ENCODE measurements around the gene DGKH. TPM values are rescaled to one million over a fixed set of nuclear protein-coding genes. Genes with fewer than 3 reads are reported as not detected.

Gene DGKH
- total RNA-seq, 1 experiment from 2014 or later, result 22.8 TPM

DNA sequence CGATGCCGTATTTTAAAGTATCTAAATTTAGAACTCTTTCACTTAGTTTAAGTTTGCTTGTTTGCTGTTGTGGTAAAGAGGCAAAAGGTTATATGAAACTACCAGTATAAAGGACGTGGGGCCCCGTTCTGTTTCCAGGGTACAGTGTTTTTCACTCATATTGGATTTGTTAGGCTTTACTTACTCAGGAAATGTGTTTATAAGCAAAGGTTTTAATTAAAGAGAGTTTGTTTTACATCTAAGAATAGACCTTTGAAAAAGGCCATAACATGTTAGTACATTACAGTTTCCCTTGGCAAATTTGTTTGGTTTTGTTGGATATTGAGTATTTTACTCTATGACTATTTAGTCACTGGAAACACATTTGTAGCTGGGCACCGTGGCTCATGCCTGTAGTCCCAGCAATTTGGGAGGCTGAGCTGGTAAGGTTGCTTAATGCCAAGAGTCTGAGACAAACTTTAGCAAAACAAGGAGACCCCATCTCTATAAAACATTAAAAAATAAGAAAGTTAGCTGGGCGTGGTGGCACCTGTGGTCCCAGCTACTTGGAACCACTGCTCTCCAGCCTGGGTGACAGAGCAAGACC, 7.1 kb downstream of the DGKH start:
- in situ Hi-C loops (cut with HindIII; ENCODE audit: low pct_unique_long_range_greater_than_20kb, low sequenced_read_pairs), result no loop called here
- Histone ChIP-seq H3K27ac (ENCODE audit: low read length) (no peak overlapping the region), H3K4me3 (ENCODE audit: low read depth in 2 of 2, low read length in 2 of 2) (no peak overlapping the region), H3K36me3 (ENCODE audit: control insufficient read depth, insufficient read depth, low read length) (no peaks in the 10 kb centered on the region; the same call in 1 of the 2 replicates), H3K9me3 (ENCODE audit: control insufficient read depth, insufficient read depth, low read depth, low read length) (no peaks in the 10 kb centered on the region), H3K27me3 (ENCODE audit: control insufficient read depth, insufficient read depth, low read length) (no peaks in the 10 kb centered on the region), H3K4me1 (ENCODE audit: control insufficient read depth, insufficient read depth, low read length) (peaks cover 3% of the 10 kb centered on the region; the same call in 1 of the 2 replicates)
- BruUV-seq (replicated peaks), result no TSS peak
- no peak for DNase-seq (ENCODE audit: low read depth, low spot score)
- CTCF ChIA-PET, result no interaction called here
- TF ChIP-seq, protein P1, sequence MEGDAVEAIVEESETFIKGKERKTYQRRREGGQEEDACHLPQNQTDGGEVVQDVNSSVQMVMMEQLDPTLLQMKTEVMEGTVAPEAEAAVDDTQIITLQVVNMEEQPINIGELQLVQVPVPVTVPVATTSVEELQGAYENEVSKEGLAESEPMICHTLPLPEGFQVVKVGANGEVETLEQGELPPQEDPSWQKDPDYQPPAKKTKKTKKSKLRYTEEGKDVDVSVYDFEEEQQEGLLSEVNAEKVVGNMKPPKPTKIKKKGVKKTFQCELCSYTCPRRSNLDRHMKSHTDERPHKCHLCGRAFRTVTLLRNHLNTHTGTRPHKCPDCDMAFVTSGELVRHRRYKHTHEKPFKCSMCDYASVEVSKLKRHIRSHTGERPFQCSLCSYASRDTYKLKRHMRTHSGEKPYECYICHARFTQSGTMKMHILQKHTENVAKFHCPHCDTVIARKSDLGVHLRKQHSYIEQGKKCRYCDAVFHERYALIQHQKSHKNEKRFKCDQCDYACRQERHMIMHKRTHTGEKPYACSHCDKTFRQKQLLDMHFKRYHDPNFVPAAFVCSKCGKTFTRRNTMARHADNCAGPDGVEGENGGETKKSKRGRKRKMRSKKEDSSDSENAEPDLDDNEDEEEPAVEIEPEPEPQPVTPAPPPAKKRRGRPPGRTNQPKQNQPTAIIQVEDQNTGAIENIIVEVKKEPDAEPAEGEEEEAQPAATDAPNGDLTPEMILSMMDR (IDR thresholded peaks at IDR 0.05), result no peak
- TF ChIP-seq SIN3A (IDR thresholded peaks at IDR 0.05; ENCODE audit: borderline replicate concordance, insufficient read depth, low read depth, low read length) (no peak), POLR2AphosphoS5 (IDR thresholded peaks at IDR 0.05; ENCODE audit: low read depth, low read length) (no peak), TCF7L2 (IDR thresholded peaks at IDR 0.05; ENCODE audit: low read depth, low read length) (no peak)
- TF ChIP-seq, protein P2, sequence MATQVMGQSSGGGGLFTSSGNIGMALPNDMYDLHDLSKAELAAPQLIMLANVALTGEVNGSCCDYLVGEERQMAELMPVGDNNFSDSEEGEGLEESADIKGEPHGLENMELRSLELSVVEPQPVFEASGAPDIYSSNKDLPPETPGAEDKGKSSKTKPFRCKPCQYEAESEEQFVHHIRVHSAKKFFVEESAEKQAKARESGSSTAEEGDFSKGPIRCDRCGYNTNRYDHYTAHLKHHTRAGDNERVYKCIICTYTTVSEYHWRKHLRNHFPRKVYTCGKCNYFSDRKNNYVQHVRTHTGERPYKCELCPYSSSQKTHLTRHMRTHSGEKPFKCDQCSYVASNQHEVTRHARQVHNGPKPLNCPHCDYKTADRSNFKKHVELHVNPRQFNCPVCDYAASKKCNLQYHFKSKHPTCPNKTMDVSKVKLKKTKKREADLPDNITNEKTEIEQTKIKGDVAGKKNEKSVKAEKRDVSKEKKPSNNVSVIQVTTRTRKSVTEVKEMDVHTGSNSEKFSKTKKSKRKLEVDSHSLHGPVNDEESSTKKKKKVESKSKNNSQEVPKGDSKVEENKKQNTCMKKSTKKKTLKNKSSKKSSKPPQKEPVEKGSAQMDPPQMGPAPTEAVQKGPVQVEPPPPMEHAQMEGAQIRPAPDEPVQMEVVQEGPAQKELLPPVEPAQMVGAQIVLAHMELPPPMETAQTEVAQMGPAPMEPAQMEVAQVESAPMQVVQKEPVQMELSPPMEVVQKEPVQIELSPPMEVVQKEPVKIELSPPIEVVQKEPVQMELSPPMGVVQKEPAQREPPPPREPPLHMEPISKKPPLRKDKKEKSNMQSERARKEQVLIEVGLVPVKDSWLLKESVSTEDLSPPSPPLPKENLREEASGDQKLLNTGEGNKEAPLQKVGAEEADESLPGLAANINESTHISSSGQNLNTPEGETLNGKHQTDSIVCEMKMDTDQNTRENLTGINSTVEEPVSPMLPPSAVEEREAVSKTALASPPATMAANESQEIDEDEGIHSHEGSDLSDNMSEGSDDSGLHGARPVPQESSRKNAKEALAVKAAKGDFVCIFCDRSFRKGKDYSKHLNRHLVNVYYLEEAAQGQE (IDR thresholded peaks at IDR 0.05; ENCODE audit: insufficient read depth in 1 of 2, low read depth in 2 of 2, low read length in 1 of 2), result no peak
- POLR2A ChIA-PET, result no interaction called here
- intact Hi-C loops (cut with micrococcal nuclease; ENCODE audit: unreplicated experiment), result loop anchor here (10.0 kb wide), 1 partner anchor 59 kb away; no protein-coding TSS in a partner anchor
- ATAC-seq, result no peak

DNA sequence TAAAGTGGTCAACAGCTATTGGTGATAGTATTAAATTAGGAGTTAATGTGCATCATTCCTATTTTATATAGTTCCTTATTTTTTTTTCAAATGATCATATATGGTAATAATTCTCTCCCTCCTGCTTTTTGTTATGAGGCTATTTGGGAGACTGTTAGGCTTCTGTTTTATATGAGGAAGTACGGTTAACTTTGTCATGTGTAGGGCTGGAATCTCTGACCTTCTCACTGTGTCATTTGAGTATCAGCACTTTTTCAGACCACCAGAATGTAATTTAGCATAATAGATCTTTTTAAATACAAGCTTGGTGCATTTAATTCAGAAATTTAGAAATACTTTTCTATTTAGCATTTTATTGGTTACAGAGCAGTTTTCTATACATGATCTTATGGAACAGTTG, 7.7 kb downstream of the DGKH start:
- no peak for ATAC-seq
- POLR2A ChIA-PET, result no interaction called here
- CTCF ChIA-PET, result no interaction called here

More for the DNA sequence above, 7.7 kb downstream of the DGKH start:
- intact Hi-C loops (cut with micrococcal nuclease; ENCODE audit: unreplicated experiment) (loop anchor here (10.0 kb wide), 1 partner anchor 59 kb away; no protein-coding TSS in a partner anchor), in situ Hi-C loops (cut with HindIII; ENCODE audit: low pct_unique_long_range_greater_than_20kb, low sequenced_read_pairs) (no loop called here)
- H3K4me1 ChIP-seq (ENCODE audit: control insufficient read depth, insufficient read depth, low read length), result no peaks in the 10 kb centered on the region; the same call in 1 of the 2 replicates
- no TSS peak for BruUV-seq (replicated peaks)
- H3K4me3 ChIP-seq (ENCODE audit: low read depth in 2 of 2, low read length in 2 of 2), result no peak overlapping the region
- no peaks in the 10 kb centered on the region for H3K9me3 ChIP-seq (ENCODE audit: control insufficient read depth, insufficient read depth, low read depth, low read length)
- DNase-seq (ENCODE audit: low read depth, low spot score), result no peak
- TF ChIP-seq TCF7L2 (IDR thresholded peaks at IDR 0.05; ENCODE audit: low read depth, low read length) (no peak), POLR2AphosphoS5 (IDR thresholded peaks at IDR 0.05; ENCODE audit: low read depth, low read length) (no peak), SIN3A (IDR thresholded peaks at IDR 0.05; ENCODE audit: borderline replicate concordance, insufficient read depth, low read depth, low read length) (no peak)
- TF ChIP-seq, protein P1 (IDR thresholded peaks at IDR 0.05), result no peak
- TF ChIP-seq, protein P2 (IDR thresholded peaks at IDR 0.05; ENCODE audit: insufficient read depth in 1 of 2, low read depth in 2 of 2, low read length in 1 of 2), result no peak
- no peaks in the 10 kb centered on the region; the same call in 1 of the 2 replicates for H3K36me3 ChIP-seq (ENCODE audit: control insufficient read depth, insufficient read depth, low read length)
- no peaks in the 10 kb centered on the region for H3K27me3 ChIP-seq (ENCODE audit: control insufficient read depth, insufficient read depth, low read length)
- H3K27ac ChIP-seq (ENCODE audit: low read length), result no peak overlapping the region
